Measurements from ENCODE around the gene SLC29A2.

DNA sequence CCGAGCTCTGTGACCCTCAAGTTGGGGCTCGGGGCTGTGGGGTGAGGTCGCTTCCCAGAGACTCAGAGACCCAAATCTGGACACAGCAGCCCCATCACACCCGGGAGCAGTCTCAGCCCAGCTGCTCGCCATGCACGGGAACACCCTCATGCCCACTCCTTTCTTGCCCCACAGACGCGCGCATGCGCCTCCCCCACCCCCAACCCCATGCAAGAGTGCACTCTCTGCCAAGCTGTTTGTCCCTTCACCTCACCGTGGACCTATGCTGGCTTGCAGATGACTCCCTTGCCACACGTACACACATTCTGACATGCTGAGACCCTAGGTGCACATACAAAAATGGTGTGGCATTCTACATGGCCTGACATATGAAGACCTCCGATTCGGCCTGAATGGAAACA lies 54.2 kb downstream of the SLC29A2 start:
- TF ChIP-seq, protein P1, sequence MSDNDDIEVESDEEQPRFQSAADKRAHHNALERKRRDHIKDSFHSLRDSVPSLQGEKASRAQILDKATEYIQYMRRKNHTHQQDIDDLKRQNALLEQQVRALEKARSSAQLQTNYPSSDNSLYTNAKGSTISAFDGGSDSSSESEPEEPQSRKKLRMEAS (IDR thresholded peaks at IDR 0.05; ENCODE audit: low read depth): no peak
- TF ChIP-seq POLR2AphosphoS5 (IDR thresholded peaks at IDR 0.05; ENCODE audit: low read depth, low read length): no peak
- TF ChIP-seq RAD21 (IDR thresholded peaks at IDR 0.05; ENCODE audit: low read length): no peak
- TF ChIP-seq, protein P2, sequence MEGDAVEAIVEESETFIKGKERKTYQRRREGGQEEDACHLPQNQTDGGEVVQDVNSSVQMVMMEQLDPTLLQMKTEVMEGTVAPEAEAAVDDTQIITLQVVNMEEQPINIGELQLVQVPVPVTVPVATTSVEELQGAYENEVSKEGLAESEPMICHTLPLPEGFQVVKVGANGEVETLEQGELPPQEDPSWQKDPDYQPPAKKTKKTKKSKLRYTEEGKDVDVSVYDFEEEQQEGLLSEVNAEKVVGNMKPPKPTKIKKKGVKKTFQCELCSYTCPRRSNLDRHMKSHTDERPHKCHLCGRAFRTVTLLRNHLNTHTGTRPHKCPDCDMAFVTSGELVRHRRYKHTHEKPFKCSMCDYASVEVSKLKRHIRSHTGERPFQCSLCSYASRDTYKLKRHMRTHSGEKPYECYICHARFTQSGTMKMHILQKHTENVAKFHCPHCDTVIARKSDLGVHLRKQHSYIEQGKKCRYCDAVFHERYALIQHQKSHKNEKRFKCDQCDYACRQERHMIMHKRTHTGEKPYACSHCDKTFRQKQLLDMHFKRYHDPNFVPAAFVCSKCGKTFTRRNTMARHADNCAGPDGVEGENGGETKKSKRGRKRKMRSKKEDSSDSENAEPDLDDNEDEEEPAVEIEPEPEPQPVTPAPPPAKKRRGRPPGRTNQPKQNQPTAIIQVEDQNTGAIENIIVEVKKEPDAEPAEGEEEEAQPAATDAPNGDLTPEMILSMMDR (IDR thresholded peaks at IDR 0.05): no peak
- no peak for TF ChIP-seq SIN3A (IDR thresholded peaks at IDR 0.05; ENCODE audit: borderline replicate concordance, low read depth, low read length)
- TF ChIP-seq, protein P3, sequence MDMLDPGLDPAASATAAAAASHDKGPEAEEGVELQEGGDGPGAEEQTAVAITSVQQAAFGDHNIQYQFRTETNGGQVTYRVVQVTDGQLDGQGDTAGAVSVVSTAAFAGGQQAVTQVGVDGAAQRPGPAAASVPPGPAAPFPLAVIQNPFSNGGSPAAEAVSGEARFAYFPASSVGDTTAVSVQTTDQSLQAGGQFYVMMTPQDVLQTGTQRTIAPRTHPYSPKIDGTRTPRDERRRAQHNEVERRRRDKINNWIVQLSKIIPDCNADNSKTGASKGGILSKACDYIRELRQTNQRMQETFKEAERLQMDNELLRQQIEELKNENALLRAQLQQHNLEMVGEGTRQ (IDR thresholded peaks at IDR 0.05; ENCODE audit: borderline replicate concordance, low read depth, low read length): no peak
- no peak for TF ChIP-seq MEF2A (IDR thresholded peaks at IDR 0.05; ENCODE audit: borderline replicate concordance, low read depth)
- TF ChIP-seq, protein P4, sequence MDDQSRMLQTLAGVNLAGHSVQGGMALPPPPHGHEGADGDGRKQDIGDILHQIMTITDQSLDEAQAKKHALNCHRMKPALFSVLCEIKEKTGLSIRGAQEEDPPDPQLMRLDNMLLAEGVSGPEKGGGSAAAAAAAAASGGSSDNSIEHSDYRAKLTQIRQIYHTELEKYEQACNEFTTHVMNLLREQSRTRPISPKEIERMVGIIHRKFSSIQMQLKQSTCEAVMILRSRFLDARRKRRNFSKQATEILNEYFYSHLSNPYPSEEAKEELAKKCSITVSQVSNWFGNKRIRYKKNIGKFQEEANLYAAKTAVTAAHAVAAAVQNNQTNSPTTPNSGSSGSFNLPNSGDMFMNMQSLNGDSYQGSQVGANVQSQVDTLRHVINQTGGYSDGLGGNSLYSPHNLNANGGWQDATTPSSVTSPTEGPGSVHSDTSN (IDR thresholded peaks at IDR 0.05): no peak
- no peak for TF ChIP-seq GABPA (IDR thresholded peaks at IDR 0.05; ENCODE audit: low read depth)

All from SK-N-SH (cell line).